Muscle layer of duodenum (tissue), 2 donors: ENCODE results near the gene GLI3.

Experiments used
- H3K27ac ChIP-seq: one replicate; pipeline ENCODE4 v1.7.0; 2013; ENCODE audit warnings: mild to moderate bottlenecking, low read length
- H3K27me3 ChIP-seq: one replicate; pipeline ENCODE4 v1.7.0; 2013; ENCODE audit warnings: low read depth, mild to moderate bottlenecking, control low read depth, low read length
- H3K36me3 ChIP-seq, 2 donors: one replicate each; pipeline ENCODE4 v1.7.0; 2013; ENCODE audit warnings: low read length in 2 of 2, control low read depth in 1 of 2, mild to moderate bottlenecking in 1 of 2; ENCODE audit not compliant: insufficient read depth in 2 of 2, control insufficient read depth in 1 of 2
- H3K4me1 ChIP-seq, 2 donors: one replicate each; pipeline ENCODE4 v1.7.0; 2013; ENCODE audit warnings: low read length in 2 of 2, mild to moderate bottlenecking in 2 of 2, control low read depth in 1 of 2, moderate library complexity in 1 of 2; ENCODE audit not compliant: insufficient read depth in 2 of 2, control insufficient read depth in 1 of 2
- H3K4me3 ChIP-seq, 2 donors: one replicate each; pipeline ENCODE4 v1.7.0; 2013; ENCODE audit warnings: low read length in 2 of 2, low read depth in 1 of 2, mild to moderate bottlenecking in 1 of 2
- H3K9me3 ChIP-seq, 2 donors: one replicate each; pipeline ENCODE4 v1.7.0; 2013; ENCODE audit warnings: low read length in 2 of 2, control low read depth in 1 of 2, mild to moderate bottlenecking in 1 of 2; ENCODE audit not compliant: control insufficient read depth in 1 of 2
- donor health status: healthy.

GLI3 gene

GRCh38 chr7:41938371-41938770 lies 298.6 kb downstream of the GLI3 start:
- no peaks in the 10 kb centered on the region for H3K27me3 ChIP-seq
- no peak overlapping the region for H3K4me3 ChIP-seq
- no peak overlapping the region for H3K27ac ChIP-seq
- no peaks in the 10 kb centered on the region for H3K9me3 ChIP-seq
- H3K36me3 ChIP-seq, result no peaks in the 10 kb centered on the region
- H3K4me1 ChIP-seq, result peaks cover 3 to 5% of the 10 kb centered on the region in 2 donors

- H3K36me3 ChIP-seq, result no peaks in the 10 kb centered on the region
- no peak overlapping the region for H3K27ac ChIP-seq
- no peaks in the 10 kb centered on the region for H3K9me3 ChIP-seq
- H3K4me1 ChIP-seq, result no peaks in the 10 kb centered on the region
- no peaks in the 10 kb centered on the region for H3K27me3 ChIP-seq
- H3K4me3 ChIP-seq, result no peak overlapping the region
These were observed 303.6 kb downstream of the GLI3 start for GRCh38 chr7:41933427-41933826.

GRCh38 chr7:41931263-41931646 lies 305.8 kb downstream of the GLI3 start:
- H3K27me3 ChIP-seq, result no peaks in the 10 kb centered on the region
- no peaks in the 10 kb centered on the region for H3K4me1 ChIP-seq
- H3K27ac ChIP-seq, result no peak overlapping the region
- no peaks in the 10 kb centered on the region for H3K9me3 ChIP-seq
- H3K4me3 ChIP-seq, result no peak overlapping the region
- H3K36me3 ChIP-seq, result no peaks in the 10 kb centered on the region

GRCh38 chr7:41930538-41931262 lies 306.3 kb downstream of the GLI3 start:
- no peaks in the 10 kb centered on the region for H3K36me3 ChIP-seq

GRCh38 chr7:41928781-41929180 lies 308.2 kb downstream of the GLI3 start:
- Histone ChIP-seq H3K27me3 (no peaks in the 10 kb centered on the region), H3K36me3 (no peaks in the 10 kb centered on the region), H3K4me1 (no peaks in the 10 kb centered on the region)

More at GRCh38 chr7:41930538-41931262, 306.3 kb downstream of the GLI3 start:
- no peak overlapping the region for H3K27ac ChIP-seq
- no peaks in the 10 kb centered on the region for H3K27me3 ChIP-seq
- no peak overlapping the region for H3K4me3 ChIP-seq
- H3K9me3 ChIP-seq, result no peaks in the 10 kb centered on the region
- H3K4me1 ChIP-seq, result no peaks in the 10 kb centered on the region

GRCh38 chr7:41928166-41928565 lies 308.8 kb downstream of the GLI3 start:
- Histone ChIP-seq H3K27ac (no peak overlapping the region), H3K36me3 (no peaks in the 10 kb centered on the region), H3K9me3 (no peaks in the 10 kb centered on the region), H3K4me1 (no peaks in the 10 kb centered on the region), H3K27me3 (no peaks in the 10 kb centered on the region), H3K4me3 (no peak overlapping the region)

More at GRCh38 chr7:41928781-41929180, 308.2 kb downstream of the GLI3 start:
- H3K27ac ChIP-seq, result no peak overlapping the region
- no peak overlapping the region for H3K4me3 ChIP-seq
- H3K9me3 ChIP-seq, result no peaks in the 10 kb centered on the region

GRCh38 chr7:41927380-41927779 lies 309.6 kb downstream of the GLI3 start:
- Histone ChIP-seq H3K9me3 (no peaks in the 10 kb centered on the region), H3K4me1 (no peaks in the 10 kb centered on the region), H3K4me3 (no peak overlapping the region), H3K27me3 (no peaks in the 10 kb centered on the region), H3K27ac (no peak overlapping the region), H3K36me3 (no peaks in the 10 kb centered on the region)

GRCh38 chr7:41925946-41926345 lies 311.1 kb downstream of the GLI3 start:
- no peaks in the 10 kb centered on the region for H3K27me3 ChIP-seq
- H3K36me3 ChIP-seq, result no peaks in the 10 kb centered on the region
- H3K9me3 ChIP-seq, result no peaks in the 10 kb centered on the region
- H3K4me3 ChIP-seq, result no peak overlapping the region
- no peak overlapping the region for H3K27ac ChIP-seq
- H3K4me1 ChIP-seq, result peaks cover 0 to 3% of the 10 kb centered on the region in 2 donors

GRCh38 chr7:41924796-41925195 lies 312.2 kb downstream of the GLI3 start:
- Histone ChIP-seq H3K9me3 (no peaks in the 10 kb centered on the region), H3K4me1 (peaks cover 0 to 3% of the 10 kb centered on the region in 2 donors), H3K36me3 (no peaks in the 10 kb centered on the region), H3K27ac (no peak overlapping the region), H3K27me3 (no peaks in the 10 kb centered on the region), H3K4me3 (no peak overlapping the region)

GRCh38 chr7:41922373-41922772 lies 314.6 kb downstream of the GLI3 start:
- H3K4me1 ChIP-seq, result peaks cover 0 to 3% of the 10 kb centered on the region in 2 donors
- no peaks in the 10 kb centered on the region for H3K9me3 ChIP-seq
- no peaks in the 10 kb centered on the region for H3K27me3 ChIP-seq
- no peak overlapping the region for H3K27ac ChIP-seq
- no peaks in the 10 kb centered on the region for H3K36me3 ChIP-seq
- no peak overlapping the region for H3K4me3 ChIP-seq

GRCh38 chr7:41921453-41921981 lies 315.5 kb downstream of the GLI3 start:
- no peaks in the 10 kb centered on the region for H3K36me3 ChIP-seq
- H3K27me3 ChIP-seq, result no peaks in the 10 kb centered on the region
- H3K4me1 ChIP-seq, result peaks cover 0 to 3% of the 10 kb centered on the region in 2 donors
- no peak overlapping the region for H3K27ac ChIP-seq
- no peaks in the 10 kb centered on the region for H3K9me3 ChIP-seq
- no peak overlapping the region for H3K4me3 ChIP-seq

- Histone ChIP-seq H3K27me3 (no peaks in the 10 kb centered on the region), H3K36me3 (no peaks in the 10 kb centered on the region), H3K4me3 (no peak overlapping the region), H3K9me3 (no peaks in the 10 kb centered on the region), H3K4me1 (peaks cover 0 to 3% of the 10 kb centered on the region in 2 donors), H3K27ac (no peak overlapping the region)
These were observed 318.4 kb downstream of the GLI3 start for GRCh38 chr7:41918597-41918996.
